ENCODE data around the gene PPP3R1. TPM values are rescaled to one million over a fixed set of nuclear protein-coding genes. Genes with fewer than 3 reads are reported as not detected.

Gene PPP3R1
- total RNA-seq, 1 experiment from 2014 or later = 74.2 TPM

- peaks cover 67% of the 10 kb centered on the region for H3K79me2 ChIP-seq (ENCODE audit: insufficient read depth, low read length)
- Mint-ChIP-seq H3K9me3 (peaks cover 0 to 3% of the 10 kb centered on the region in 2 experiments; a peak in 1 of 5 replicates), H3K36me3 (ENCODE audit: insufficient read depth in 1 of 3, low read depth in 3 of 3) (peaks cover 0 to 4% (median 2%) of the 10 kb centered on the region in 3 experiments; a peak in 2 of 7 replicates), H3K4me3 (no peak overlapping the region), H3K27ac (no peak overlapping the region), H3K27me3 (ENCODE audit: low read depth) (no peaks in the 10 kb centered on the region), H3K4me1 (peaks cover 13 to 14% of the 10 kb centered on the region in 2 experiments)
- H3K23me2 ChIP-seq (ENCODE audit: insufficient read length, low read depth, low read length, poor library complexity, severe bottlenecking) = peaks cover 4% of the 10 kb centered on the region
- TF ChIP-seq CTCF (conservative IDR thresholded peaks at IDR 0.05) = no peak
- no peaks in the 10 kb centered on the region for H3K27me3 ChIP-seq (ENCODE audit: insufficient read depth, low read length)
- no peak overlapping the region for H2BK5ac ChIP-seq (ENCODE audit: insufficient read length, low read length)
- WGBS (ENCODE audit: extremely low coverage, insufficient read length, low lambda C conversion rate) = no CpG with 5 or more reads among the region's 1 CpG
- no peak overlapping the region for H3K4ac ChIP-seq (ENCODE audit: low read depth, low read length)
- H3K79me1 ChIP-seq (ENCODE audit: insufficient read depth, low read depth, low read length, poor library complexity, severe bottlenecking) = peaks cover 3% of the 10 kb centered on the region
- no peak overlapping the region for H3K23ac ChIP-seq (ENCODE audit: insufficient read length, low read depth, low read length)
- 0 out of 2 replicates have a peak, but pooled peaks cover 3% of the 10 kb centered on the region for H3K4me1 ChIP-seq (ENCODE audit: insufficient read depth, low read length)
- no peak overlapping the region for H4K91ac ChIP-seq (ENCODE audit: insufficient read length, low read depth, low read length)
- H3T11ph ChIP-seq (ENCODE audit: low read length) = no peak overlapping the region
- H2BK120ac ChIP-seq (ENCODE audit: low read depth, low read length, poor library complexity, severe bottlenecking) = no peak overlapping the region
- no peaks in the 10 kb centered on the region for H3K9me3 ChIP-seq (ENCODE audit: control insufficient read depth, low read depth, low read length)
- H3K14ac ChIP-seq (ENCODE audit: insufficient read depth, low read length) = no peak overlapping the region
- no peak overlapping the region for H4K5ac ChIP-seq (ENCODE audit: insufficient read length, low read depth, low read length)
- H3K56ac ChIP-seq (ENCODE audit: insufficient read length, low read depth, low read length) = no peak overlapping the region
- no peak overlapping the region for H4K8ac ChIP-seq (replicated peaks; ENCODE audit: insufficient read length, low read depth, low read length)
- H2BK15ac ChIP-seq (ENCODE audit: low read depth, low read length) = no peak overlapping the region
- DNase-seq = no peak
- no peaks in the 10 kb centered on the region for H4K20me1 ChIP-seq (ENCODE audit: control insufficient read depth, insufficient read depth, insufficient read length)
- no peak overlapping the region for H3K9ac ChIP-seq (ENCODE audit: extremely low read depth, insufficient read length, low read length)
- no peak overlapping the region for H2AK5ac ChIP-seq (ENCODE audit: insufficient read length, low read length)
- H3K27ac ChIP-seq (ENCODE audit: insufficient read length, low read depth, low read length) = no peak overlapping the region
- no peak overlapping the region for H2BK20ac ChIP-seq (ENCODE audit: low read depth, low read length, poor library complexity, severe bottlenecking)
- no peak overlapping the region for H2AFZ ChIP-seq (ENCODE audit: low read length)
- H3K4me2 ChIP-seq (ENCODE audit: insufficient read depth, insufficient read length, low read length) = no peak overlapping the region
- no peak overlapping the region for H2BK12ac ChIP-seq (ENCODE audit: insufficient read length, low read depth, low read length)
- no peak overlapping the region for H3K18ac ChIP-seq (ENCODE audit: insufficient read length, low read depth, low read length)
Observed at GRCh38 chr2:68246396-68246795, 5.9 kb downstream of the PPP3R1 start.

Measured in H9 (cell line).